DOHH2 (cell line): Measurements from ENCODE around the gene CXXC1.

Source experiments
- CTCF ChIP-seq: fragments of 200-600 bp; sonication (generic); IDR thresholded peaks from one replicate; pipeline ENCODE4 v1.5.1; 2014; ENCODE audit warnings: antibody characterized with exemption, mild to moderate bottlenecking, low read depth, low read length; ENCODE audit not compliant: poor library complexity, severe bottlenecking
- EZH2phosphoT487 ChIP-seq: fragments of 200-600 bp; sonication (generic); IDR thresholded peaks from 2 replicates; pipeline ENCODE4 v1.6.1; 2017; ENCODE audit warnings: borderline replicate concordance, mild to moderate bottlenecking, antibody characterized with exemption, low read length, moderate library complexity, mixed read lengths

GRCh38 chr18:50279752-50280151 lies 7.7 kb downstream of the CXXC1 start:
- TF ChIP-seq CTCF (no peak), EZH2phosphoT487 (no peak)
